SKM-1 (cell line): Measurements from ENCODE around the gene IMMP2L.
"Not testable (repeated sequence)": the region's sequence is repeated elsewhere in the genome, so short reads cannot be mapped to it uniquely, and the experiment has no call there.

Experiments
- DNase-seq: peaks from one replicate; lab custom pipeline; 2025; ENCODE audit not compliant: unreplicated experiment; lab: John Stamatoyannopoulos, UW

Gene IMMP2L

DNA sequence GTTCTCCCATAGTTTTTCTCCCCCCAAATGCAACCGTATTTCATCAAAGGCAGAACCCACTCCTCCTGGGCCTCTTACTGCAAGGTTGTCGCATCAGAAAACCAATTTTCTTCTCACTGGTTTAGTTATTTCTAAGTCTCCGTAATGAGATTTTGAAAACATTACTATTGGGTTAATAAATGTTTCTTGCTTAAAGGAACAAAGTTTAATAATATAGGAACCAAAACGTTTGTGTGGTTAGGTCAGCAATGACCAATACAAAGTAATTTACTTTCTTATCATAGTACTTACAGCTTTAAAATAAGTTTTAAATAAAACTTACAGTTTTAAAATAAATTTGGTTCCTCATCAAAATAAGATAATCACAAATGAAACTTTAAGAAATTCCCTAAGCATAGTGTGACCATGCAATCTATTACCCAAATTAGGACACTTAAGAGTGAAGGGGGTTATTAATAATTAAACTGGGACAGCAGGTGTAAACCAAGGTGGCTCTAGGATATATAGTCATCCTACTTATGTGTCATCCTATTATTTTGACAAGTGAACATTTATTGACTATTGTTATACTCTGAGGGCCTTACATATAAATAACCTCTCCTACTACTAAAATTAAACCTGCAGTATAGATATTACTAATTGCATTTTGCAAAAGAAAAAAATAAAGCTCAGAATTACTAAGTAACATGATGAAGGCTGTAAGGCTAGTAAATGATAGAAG, 886.7 kb downstream of the IMMP2L start:
- DNase-seq = no peak

DNA sequence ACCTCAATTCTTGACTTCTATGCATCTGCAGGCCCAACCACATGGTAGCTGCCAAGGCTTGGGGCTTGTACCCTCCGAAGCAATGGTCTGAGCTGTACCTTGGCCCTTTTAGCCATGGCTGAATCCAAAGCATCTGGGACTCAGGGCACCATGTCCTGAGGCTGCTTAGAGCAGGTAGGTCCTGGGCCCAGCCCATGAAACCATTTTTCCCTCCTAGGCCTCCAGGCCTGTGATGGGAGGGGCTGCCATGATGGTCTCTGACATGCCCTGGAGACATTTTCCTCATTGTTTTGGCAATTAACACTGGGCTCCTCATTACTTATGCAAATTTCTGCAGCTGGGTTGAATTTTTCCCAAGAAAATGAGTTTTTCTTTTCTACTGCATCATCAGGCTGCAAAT, 889.1 kb downstream of the IMMP2L start:
- no peak for DNase-seq

DNA sequence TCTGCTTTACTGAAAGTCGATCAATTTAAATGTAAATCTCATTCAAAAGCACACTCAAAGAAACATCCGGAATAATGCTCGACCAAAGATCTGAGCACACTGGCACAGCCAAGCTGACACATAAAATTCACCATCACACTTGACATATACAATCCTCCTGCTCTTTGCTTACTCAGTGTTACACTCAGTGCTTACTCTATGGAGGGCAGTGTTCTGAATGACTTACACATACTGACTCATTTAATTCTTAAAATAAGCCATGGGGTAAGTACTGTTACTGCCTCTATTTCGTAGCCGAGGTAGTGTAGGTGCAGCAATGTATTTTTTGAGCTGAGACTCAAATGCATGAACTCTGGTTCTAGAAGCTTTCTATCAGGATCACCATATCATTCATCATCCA, 892.9 kb downstream of the IMMP2L start:
- no peak for DNase-seq

DNA sequence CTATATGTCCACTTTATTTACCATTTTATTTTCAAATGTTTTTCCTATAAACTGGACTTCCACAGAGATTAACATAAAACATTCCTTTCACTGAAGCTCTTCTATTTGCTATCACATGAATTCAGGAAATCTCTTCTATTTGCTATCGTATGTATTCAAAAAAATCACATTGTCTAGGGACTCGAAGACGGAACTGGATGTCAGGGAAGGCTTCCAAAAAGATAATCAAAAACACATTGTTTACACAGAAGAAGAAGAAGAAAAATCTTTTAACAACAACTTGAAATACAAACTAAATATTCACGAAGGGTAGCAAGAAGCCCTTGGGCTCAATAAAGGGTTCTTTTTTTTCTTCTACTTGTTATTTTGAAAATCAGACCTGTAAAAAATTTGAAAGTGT, 897.5 kb downstream of the IMMP2L start:
- DNase-seq = no peak

DNA sequence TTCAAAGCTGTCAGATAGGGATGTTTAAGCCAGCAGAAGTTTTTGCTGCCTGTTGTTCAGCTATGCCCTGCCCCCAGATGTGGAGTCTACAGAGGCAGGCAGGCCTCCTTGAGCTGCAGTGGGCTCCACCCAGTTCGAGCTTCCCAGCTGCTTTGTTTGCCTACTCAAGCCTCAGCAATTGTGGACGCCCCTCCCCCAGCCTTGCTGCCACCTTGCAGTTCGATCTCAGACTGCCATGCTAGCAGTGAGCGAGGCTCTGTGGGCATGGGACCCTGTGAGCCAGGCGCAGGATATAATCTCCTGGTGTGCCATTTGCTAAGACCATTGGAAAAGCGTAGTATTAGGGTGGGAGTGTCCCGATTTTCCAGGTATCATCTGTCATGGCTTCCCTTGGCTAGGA, 901.7 kb downstream of the IMMP2L start:
- not testable (repeated sequence) for DNase-seq

DNA sequence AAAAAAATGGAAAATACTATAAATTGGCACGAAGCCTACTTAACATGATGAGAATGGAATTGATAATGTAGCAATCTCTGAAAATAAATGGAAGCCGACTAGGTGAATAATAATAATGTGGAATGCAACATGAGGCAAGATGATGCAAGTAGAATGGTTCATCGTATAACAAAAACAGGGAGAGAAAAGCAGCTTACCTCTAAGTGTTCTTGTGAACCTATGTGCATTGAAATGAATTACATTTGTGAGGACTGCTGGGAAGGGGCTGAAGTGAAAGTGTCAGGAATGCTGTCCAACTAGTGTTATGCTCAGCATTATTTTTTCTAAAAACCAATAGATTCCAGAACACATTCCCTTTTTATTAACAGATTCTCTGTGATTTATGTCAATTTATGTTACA, 912.0 kb downstream of the IMMP2L start:
- DNase-seq = no peak

DNA sequence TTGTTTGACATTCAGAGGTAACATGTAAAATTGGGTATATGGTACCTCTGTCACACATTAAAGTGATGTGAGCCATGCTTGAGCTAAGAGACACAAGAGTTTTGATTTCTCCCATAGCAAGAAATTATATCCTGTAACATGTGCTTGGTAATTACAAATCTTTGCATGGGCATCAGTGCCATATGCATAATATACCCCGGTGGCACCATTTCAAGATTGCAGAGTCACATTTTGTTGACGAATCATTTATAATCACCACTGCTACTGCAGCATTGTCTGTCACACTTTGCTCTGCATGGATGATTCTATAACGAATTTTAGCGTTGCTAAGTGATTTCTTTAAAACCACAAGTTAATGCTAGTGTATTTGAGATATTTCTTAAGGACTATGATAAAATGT, 915.0 kb downstream of the IMMP2L start:
- DNase-seq = no peak

DNA sequence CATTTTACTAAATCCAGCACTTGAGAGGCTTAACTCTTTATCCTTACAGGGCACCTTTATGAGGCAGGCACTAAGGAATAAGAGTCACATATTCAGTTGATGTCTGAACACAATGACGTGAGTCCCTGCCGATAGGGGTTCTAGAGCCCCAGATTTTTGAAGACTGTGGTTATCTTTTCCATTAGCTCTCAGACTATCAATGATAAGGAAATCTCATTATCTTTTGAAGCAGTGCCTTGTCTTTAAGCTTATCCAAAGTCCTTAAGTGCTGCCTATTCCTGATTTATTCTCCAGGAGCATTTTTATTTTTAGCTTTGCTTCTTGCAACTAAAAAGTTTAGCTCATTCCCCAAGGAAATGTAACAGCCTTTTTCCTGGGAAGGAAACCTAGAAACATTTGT, 915.5 kb downstream of the IMMP2L start:
- no peak for DNase-seq

DNA sequence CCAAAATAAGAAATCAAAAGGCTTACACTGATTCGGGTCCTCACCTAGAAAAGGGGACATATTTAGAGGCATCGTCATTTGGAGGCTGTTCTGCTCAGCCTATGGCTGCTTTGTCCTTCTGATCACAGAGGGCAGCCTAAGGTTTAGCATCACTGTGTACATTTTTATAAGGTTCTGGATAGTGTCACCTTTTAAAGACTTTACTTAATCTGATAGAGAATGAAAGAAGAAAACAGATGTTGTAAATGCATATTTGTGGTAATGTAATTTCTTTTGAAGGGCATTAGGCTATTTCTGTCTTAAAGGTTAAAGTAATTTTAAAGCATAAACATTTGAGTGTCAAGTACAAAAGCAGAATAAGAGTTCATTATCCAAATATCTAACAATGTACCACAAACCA, 916.7 kb downstream of the IMMP2L start:
- no peak for DNase-seq

DNA sequence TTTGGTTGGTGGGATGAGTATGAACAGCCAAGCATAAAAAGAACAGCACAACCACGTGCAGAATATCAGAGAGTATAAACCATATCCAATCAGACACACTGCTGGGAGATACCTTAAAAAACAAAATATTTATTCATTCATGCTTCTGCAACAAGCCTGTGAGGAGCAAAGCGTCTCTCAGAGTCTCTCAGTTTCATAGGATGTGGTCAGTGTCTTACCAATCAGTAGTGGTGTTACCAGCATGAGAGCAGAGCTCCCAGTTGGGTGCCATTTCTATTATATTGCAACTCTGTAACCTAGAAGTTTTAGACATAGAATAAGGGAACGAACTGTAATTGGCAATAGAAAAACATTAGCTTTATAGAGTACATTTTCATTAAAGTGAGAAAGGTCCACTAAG, 917.2 kb downstream of the IMMP2L start:
- no peak for DNase-seq

DNA sequence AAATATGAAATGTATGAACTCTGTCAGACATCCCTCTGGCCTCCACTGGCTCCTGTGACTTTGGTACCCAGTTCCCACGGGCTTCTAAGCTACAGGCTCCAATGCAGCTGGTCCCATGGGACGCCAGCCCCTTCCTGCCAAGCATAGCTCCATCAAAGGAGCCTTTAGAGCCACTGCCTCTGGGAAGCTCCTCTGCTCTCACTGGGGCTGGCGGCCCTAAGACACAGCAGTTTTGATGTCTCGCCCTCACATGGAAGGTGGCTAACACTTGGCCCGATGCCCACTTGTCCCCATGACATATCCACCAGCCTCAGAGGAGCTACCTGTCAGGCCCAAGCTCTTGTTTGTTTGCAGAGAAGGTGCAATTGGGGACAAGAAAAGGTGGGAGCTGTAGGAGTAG, 925.0 kb downstream of the IMMP2L start:
- no peak for DNase-seq

DNA sequence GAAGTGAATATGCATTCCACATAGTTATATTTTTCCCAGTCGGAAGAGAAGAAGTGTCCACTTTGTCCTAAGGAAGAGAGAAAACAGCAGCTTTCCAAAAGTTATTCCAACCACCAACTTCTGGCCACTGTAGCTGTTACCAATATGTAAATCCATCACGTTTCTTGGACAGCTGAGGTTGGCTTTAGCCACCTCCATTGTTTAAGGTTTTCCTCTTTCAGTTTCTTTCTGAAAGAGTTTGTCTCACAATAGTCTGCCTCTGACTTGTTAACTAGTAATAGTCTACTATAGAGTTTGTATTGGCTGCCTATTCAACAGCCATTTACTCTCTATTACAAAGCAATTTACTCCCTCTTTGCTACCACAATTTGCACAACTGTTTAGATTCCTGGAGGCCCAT, 929.0 kb downstream of the IMMP2L start:
- no peak for DNase-seq

DNA sequence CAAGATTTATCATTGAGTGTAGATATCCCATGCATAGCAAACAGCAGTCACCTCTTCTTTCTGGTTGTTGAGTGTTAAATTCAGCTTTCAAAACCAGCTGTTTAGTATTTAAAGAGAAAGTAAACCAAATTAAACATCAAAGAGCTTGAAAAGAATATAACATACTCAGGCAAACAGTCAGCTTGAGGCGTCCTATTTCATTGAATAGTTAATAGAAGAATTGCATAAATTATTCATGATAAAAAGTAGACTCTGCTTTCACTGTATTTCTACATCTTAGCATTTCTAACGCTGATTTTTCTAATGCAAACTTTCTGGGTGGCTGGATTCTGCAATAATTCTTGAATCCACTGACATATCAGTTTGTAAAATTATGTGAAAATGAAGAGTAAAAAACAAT, 935.9 kb downstream of the IMMP2L start:
- DNase-seq = no peak

DNA sequence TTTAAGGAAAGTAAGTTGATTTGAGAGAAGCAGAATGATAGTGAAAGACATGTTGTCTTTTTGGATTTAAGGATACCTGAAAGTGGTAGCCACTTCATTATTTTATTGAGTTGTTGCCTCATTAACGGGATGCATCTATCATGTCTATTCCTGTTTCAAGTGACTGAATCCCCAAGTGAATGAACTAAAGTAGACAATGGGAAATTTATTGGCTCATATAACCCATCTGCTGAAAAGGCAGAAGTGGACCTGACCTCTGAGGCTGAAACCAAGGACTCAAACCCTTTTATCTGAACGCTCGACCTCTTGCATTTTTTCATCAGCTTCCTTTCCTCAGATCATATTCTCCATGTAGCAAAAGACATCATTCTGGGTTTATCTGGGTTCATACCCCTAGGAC, 937.0 kb downstream of the IMMP2L start:
- no peak for DNase-seq

DNA sequence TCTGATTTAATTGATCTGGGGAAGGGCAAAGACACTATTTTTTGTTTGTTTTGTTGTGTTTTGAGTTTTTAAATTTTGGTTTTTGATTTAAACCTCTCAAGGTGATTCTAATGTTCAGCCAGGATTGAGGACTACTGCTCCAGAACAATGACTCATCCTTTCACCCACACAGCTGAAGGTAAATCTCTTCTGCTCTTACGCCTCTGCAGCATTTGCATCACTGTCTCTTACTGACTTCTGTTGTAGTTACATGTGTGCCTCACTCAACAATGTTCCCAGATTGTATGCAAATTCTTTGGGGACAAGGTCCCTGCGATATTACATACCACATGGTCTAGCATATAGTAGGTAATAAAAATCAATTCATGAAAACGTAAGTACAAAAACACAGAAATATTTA, 938.9 kb downstream of the IMMP2L start:
- no peak for DNase-seq

DNA sequence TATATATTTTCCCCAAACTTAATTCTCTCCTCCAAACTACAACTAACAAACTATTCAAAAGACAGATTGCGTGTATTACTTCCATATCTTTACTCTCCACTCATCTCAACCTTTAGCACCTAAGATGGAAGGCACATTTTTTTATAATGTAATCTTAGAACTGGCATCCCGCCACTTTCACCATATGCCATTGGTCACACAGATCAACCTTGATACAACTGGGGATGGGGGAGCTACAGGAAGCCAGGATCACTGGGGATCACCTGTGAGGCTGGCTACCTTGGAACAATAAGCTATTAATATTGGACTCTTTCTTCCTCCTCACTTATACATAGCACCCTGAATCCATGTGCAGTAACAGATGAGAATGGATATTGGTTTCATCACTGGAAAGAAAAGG, 941.0 kb downstream of the IMMP2L start:
- no peak for DNase-seq

DNA sequence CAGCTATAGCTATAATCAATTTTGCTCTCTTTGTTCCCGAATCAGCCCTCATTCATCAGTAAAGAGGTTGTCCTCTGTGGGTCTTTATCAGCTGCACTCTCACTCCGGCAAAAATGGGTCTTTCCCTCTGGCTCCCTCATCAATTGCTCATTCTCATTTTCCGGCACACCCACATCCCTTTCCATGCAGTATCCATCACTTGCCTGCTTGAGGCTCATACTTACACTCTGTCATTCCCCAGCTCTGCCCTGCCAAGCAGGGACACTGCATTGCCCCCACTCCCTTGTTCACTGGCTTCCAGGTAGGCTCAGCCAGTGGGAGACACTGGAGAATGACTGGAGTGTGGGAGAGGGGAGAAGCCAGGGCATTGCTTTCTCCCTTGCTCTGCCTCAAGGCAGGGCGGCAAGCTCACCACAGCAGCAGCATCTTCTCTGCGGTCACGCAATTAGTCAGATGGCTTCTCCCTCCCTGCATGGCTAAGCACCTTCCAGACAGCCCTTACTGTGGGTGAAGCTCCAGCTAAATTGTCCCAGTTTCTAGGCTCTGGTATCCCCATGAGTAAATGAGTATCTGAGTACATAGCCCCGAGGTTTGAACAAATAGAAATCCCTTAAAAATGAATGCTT, 942.1 kb downstream of the IMMP2L start:
- no peak for DNase-seq
